Vagina (tissue), 2 donors: Measurements from ENCODE around the gene ARHGAP27. TPM values are rescaled to one million over a fixed set of nuclear protein-coding genes. Genes with fewer than 3 reads are reported as not detected.

ENCODE experiments used
- DNase-seq, 2 donors: peaks; one replicate each; pipeline ENCODE4 v3.0.0-alpha.2; 2017; ENCODE audit errors: extremely low spot score in 2 of 2
- H3K27ac ChIP-seq: fragments of 200-600 bp; sonication (generic); one replicate; pipeline ENCODE4 v1.5.1; 2019
- H3K27me3 ChIP-seq: fragments of 200-600 bp; sonication (generic); one replicate; pipeline ENCODE4 v1.5.1; 2019
- H3K36me3 ChIP-seq, 2 donors: fragments of 200-600 bp; sonication (generic); one replicate each; pipeline ENCODE4 v1.5.1; 2017 to 2019
- H3K4me1 ChIP-seq: fragments of 200-600 bp; sonication (generic); one replicate; pipeline ENCODE4 v1.5.1; 2019
- H3K4me3 ChIP-seq, 2 donors: fragments of 200-600 bp; sonication (generic); 1 replicate in 1 of 2; 2 replicates in 1 of 2; pipeline ENCODE4 v1.5.1; 2016 to 2019
- H3K9me3 ChIP-seq: fragments of 200-600 bp; sonication (generic); one replicate; pipeline ENCODE4 v1.5.1; 2019
- CTCF ChIP-seq, 3 experiments: fragments of 450-650 bp in 2 of 3; fragments of 200-600 bp in 1 of 3; sonication (generic) in 1 of 3; IDR thresholded peaks; one replicate each; pipeline ENCODE4 v1.5.1; 2017 to 2019; ENCODE audit warnings: antibody characterized with exemption in 3 of 3, mild to moderate bottlenecking in 2 of 3, moderate library complexity in 2 of 3
- POLR2A ChIP-seq, 2 donors: fragments of 450-650 bp; IDR thresholded peaks; one replicate each; pipeline ENCODE4 v1.6.1; 2017; ENCODE audit warnings: antibody characterized with exemption in 2 of 2, mild to moderate bottlenecking in 2 of 2, moderate library complexity in 2 of 2
- POLR2AphosphoS5 ChIP-seq, 2 donors: sonication (generic); formaldehyde crosslinking; IDR thresholded peaks; one replicate each; pipeline ENCODE4 v1.9.0; 2017; ENCODE audit warnings: antibody characterized with exemption in 2 of 2, mild to moderate bottlenecking in 2 of 2, low read depth in 1 of 2; ENCODE audit not compliant: insufficient read depth in 1 of 2
- intact Hi-C: fragments of 100-400 bp; cut with DNase I; formaldehyde crosslinking; loops from one replicate; pipeline ENCODE4 v1.15.1; 2023
- total RNA-seq: library from RNA; depleted of rRNA; stranded (reverse); fragments of >200 nt; gene quantifications from one replicate; pipeline ENCODE4 v1.2.3, GENCODE V29; 2016

The ARHGAP27 gene
- total RNA-seq, 1 donor from 2014 or later, result 80.0 TPM

GRCh38 chr17:45372325-45372869 lies 60.3 kb downstream of the ARHGAP27 start:
- peak; percentile 82 to 87 for DNase-seq
- no peak for TF ChIP-seq CTCF (IDR thresholded peaks at IDR 0.05)
- TF ChIP-seq POLR2AphosphoS5 (IDR thresholded peaks at IDR 0.05; ENCODE audit: insufficient read depth in 1 of 2, low read depth in 1 of 2), result no peak
- TF ChIP-seq POLR2A (IDR thresholded peaks at IDR 0.05), result no peak
- no peaks in the 10 kb centered on the region for H3K27me3 ChIP-seq
- peak overlapping the region; percentile 72 for H3K27ac ChIP-seq
- H3K4me3 ChIP-seq, result no peak overlapping the region
- peaks cover 11% of the 10 kb centered on the region for H3K4me1 ChIP-seq
- H3K36me3 ChIP-seq, result no peaks in the 10 kb centered on the region
- H3K9me3 ChIP-seq, result no peaks in the 10 kb centered on the region
- intact Hi-C loops, result loop anchor here (10.0 kb wide), 1 partner anchor 48 kb away; no protein-coding TSS in a partner anchor

DNA sequence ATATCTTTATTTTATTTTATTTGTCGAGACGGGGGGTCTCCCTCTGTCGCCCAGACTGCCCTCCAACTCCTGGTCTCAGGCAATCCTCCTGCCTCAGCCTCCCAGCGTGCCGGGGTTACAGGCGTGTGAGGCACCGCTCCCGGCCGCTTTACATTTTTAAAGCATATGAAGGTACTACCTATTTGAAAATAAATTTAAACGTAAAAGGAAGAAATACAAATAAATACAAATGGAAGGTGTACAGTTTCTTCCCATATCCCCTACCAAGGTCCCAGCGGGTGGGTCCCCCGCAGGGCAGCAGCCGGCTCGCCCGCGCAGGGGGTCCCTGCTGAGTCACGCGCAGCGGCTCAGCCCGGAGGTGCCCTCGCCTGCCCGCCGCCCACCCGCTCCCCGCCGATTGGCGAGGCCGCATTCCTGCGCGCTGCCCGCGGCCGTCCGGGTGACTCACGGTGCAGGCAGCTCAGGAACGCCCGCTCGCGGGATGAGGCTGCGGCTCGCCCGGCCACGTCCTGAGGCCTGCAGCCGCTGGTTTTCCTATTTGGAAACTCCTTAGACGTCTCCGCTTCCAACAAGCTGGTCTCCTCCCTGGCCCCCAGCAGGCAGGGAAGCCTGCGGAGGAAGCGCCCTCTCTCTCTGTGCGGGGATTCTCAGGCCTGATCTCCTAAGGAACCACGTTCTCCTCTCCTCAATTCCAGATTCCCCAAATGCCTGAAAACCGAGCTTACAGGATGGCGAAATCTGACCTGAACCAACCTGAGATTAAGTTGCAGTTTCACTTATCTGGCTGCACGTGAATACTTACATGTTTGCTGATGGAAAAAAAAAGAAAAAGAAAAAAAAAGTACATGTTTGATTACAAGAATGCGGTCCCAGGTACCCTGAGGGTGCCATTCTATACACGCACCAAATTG lies 61.0 kb downstream of the ARHGAP27 start:
- H3K27me3 ChIP-seq, result no peaks in the 10 kb centered on the region
- intact Hi-C loops, result loop anchor here (10.0 kb wide), 1 partner anchor 47 kb away; no protein-coding TSS in a partner anchor
- no peaks in the 10 kb centered on the region for H3K36me3 ChIP-seq
- TF ChIP-seq POLR2AphosphoS5 (IDR thresholded peaks at IDR 0.05; ENCODE audit: insufficient read depth in 1 of 2, low read depth in 1 of 2), result peak in 1 of 2 donors; percentile 75
- no peak for TF ChIP-seq POLR2A (IDR thresholded peaks at IDR 0.05)
- peak overlapping the region; percentile 17 to 42 for H3K4me3 ChIP-seq
- peak overlapping the region; percentile 72 for H3K27ac ChIP-seq
- no peaks in the 10 kb centered on the region for H3K9me3 ChIP-seq
- peaks cover 11% of the 10 kb centered on the region for H3K4me1 ChIP-seq
- DNase-seq, result peak; percentile 84 to 89

DNA sequence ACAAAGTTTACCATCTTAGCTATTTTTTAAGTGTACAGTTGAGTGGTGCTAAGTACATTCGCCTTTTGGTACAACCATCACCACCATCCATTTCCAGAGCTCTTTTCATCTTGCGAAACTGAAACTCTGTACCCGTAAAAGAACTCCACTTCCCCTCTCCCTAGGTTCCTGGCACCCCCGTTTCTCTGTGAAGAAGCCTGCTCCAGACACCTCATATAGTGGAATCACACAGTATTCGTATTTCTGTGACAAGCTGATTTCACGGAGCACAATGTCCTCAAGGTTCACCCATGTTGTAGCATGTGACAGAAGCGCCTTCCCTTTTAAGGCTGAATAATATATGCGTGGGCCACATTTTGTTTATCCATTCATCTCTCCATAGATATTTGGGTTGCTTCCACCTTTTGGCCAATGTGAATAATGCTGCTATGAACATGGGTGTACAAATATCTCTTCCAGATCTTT lies 61.7 kb downstream of the ARHGAP27 start:
- H3K9me3 ChIP-seq, result no peaks in the 10 kb centered on the region
- peaks cover 11% of the 10 kb centered on the region for H3K4me1 ChIP-seq
- peak overlapping the region in 1 of 2 donors; percentile 42 for H3K4me3 ChIP-seq
- H3K27me3 ChIP-seq, result no peaks in the 10 kb centered on the region
- intact Hi-C loops, result loop anchor here (10.0 kb wide), 1 partner anchor 46 kb away; no protein-coding TSS in a partner anchor
- peak; percentile 32 to 49 for DNase-seq
- H3K27ac ChIP-seq, result peak overlapping the region; percentile 72
- no peaks in the 10 kb centered on the region for H3K36me3 ChIP-seq
- no peak for TF ChIP-seq POLR2AphosphoS5 (IDR thresholded peaks at IDR 0.05; ENCODE audit: insufficient read depth in 1 of 2, low read depth in 1 of 2)
- no peak for TF ChIP-seq CTCF (IDR thresholded peaks at IDR 0.05)

GRCh38 chr17:45369421-45369820 lies 63.2 kb downstream of the ARHGAP27 start:
- Histone ChIP-seq H3K36me3 (no peaks in the 10 kb centered on the region), H3K27ac (no peak overlapping the region), H3K4me3 (no peak overlapping the region), H3K4me1 (peaks cover 11% of the 10 kb centered on the region), H3K27me3 (no peaks in the 10 kb centered on the region), H3K9me3 (no peaks in the 10 kb centered on the region)
- intact Hi-C loops, result no loop called here
- no peak for TF ChIP-seq POLR2A (IDR thresholded peaks at IDR 0.05)
- TF ChIP-seq CTCF (IDR thresholded peaks at IDR 0.05), result no peak
- DNase-seq, result peak in 1 of 2 donors; percentile 25

DNA sequence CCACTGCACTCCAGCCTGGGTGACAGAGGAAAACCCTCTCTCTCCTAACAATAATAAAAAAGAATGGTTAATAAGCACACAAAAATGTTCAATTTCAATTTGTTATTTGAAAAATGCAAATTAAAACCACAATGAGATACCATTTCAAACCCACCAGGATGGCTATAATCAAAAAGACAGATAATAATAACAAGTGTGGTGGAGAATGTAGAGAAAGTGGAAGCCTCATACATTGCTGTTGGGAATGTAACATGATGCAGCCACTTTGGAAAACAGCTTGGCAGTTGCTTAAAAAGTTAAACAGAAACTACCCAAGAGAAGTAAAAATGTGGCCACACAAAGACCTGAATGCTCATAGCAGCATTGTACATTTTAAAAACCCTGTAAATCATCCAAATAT lies 64.0 kb downstream of the ARHGAP27 start:
- intact Hi-C loops, result no loop called here
- no peak overlapping the region for H3K4me3 ChIP-seq
- no peaks in the 10 kb centered on the region for H3K9me3 ChIP-seq
- no peak for TF ChIP-seq POLR2A (IDR thresholded peaks at IDR 0.05)
- TF ChIP-seq POLR2AphosphoS5 (IDR thresholded peaks at IDR 0.05; ENCODE audit: insufficient read depth in 1 of 2, low read depth in 1 of 2), result no peak
- no peak for TF ChIP-seq CTCF (IDR thresholded peaks at IDR 0.05)
- no peak overlapping the region for H3K27ac ChIP-seq
- no peaks in the 10 kb centered on the region for H3K36me3 ChIP-seq
- H3K4me1 ChIP-seq, result peaks cover 11% of the 10 kb centered on the region
- peak in 1 of 2 donors; percentile 6 for DNase-seq
- no peaks in the 10 kb centered on the region for H3K27me3 ChIP-seq
